GM12892 (cell line): ENCODE data around the gene GNG10.

ENCODE experiments used
- DNase-seq: peaks from one replicate; pipeline ENCODE4 v3.0.0; 2011; ENCODE audit not compliant: insufficient read length
- FAIRE-seq: peaks from 2 replicates; lab custom pipeline; 2011; peaks lifted over from hg19 to GRCh38; lab: Jason Lieb, UNC
- POLR2A ChIP-seq: IDR thresholded peaks from 2 replicates; pipeline ENCODE4 v1.6.1; 2011; ENCODE audit warnings: low read depth, low read length, control low read depth
- POLR2AphosphoS5 ChIP-seq: IDR thresholded peaks from 2 replicates; pipeline ENCODE4 v1.6.1; 2011; ENCODE audit warnings: low read depth, low read length, control low read depth
- TAF1 ChIP-seq: IDR thresholded peaks from 2 replicates; pipeline ENCODE4 v1.6.1; 2011; ENCODE audit warnings: low read depth, mild to moderate bottlenecking, control low read depth, low read length, borderline replicate concordance

The GNG10 gene

GRCh38 chr9:111691672-111692329 lies 30.4 kb downstream of the GNG10 start:
- TF ChIP-seq POLR2AphosphoS5, result no peak
- DNase-seq (no peak), FAIRE-seq (peak; percentile 53)

- no peak for DNase-seq
- FAIRE-seq, result no peak
- TF ChIP-seq POLR2AphosphoS5 (no peak), TAF1 (no peak), POLR2A (no peak)
These were observed 35.4 kb downstream of the GNG10 start for GRCh38 chr9:111696796-111697195.

- TF ChIP-seq POLR2A (no peak), POLR2AphosphoS5 (no peak), TAF1 (no peak)
- FAIRE-seq (no peak), DNase-seq (no peak)
These were observed 39.4 kb downstream of the GNG10 start for GRCh38 chr9:111700776-111701175.

GRCh38 chr9:111704503-111704902 lies 43.1 kb downstream of the GNG10 start:
- no peak for FAIRE-seq
- no peak for DNase-seq
- no peak for TF ChIP-seq POLR2AphosphoS5
- no peak for TF ChIP-seq POLR2A
- no peak for TF ChIP-seq TAF1

GRCh38 chr9:111711548-111711947 lies 50.1 kb downstream of the GNG10 start:
- no peak for FAIRE-seq
- DNase-seq, result no peak
- TF ChIP-seq POLR2A (no peak), TAF1 (no peak), POLR2AphosphoS5 (no peak)

- DNase-seq, result no peak
- no peak for FAIRE-seq
- no peak for TF ChIP-seq POLR2AphosphoS5
- TF ChIP-seq TAF1, result no peak
- TF ChIP-seq POLR2A, result no peak
These were observed 51.0 kb downstream of the GNG10 start for GRCh38 chr9:111712369-111712768.

DNA sequence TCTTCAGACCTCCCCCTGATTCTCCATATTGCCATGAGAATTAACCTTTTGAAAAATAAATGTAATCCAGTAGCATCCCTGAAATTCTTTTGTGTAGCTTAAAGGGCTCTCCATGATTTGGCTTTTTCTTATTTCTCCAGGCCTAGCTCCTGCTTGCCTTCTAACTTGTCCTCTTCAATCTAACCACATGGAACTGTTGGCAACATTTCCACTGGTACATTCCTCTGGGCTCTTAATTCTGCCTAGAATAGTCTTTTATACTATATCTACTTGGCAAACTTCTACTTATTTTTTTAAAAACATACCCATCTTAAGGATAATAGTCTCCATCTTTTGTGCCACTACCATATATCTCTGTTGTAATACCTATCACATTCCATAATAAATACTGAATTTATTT lies 54.1 kb downstream of the GNG10 start:
- TF ChIP-seq POLR2A, result no peak
- no peak for TF ChIP-seq POLR2AphosphoS5
- DNase-seq (no peak), FAIRE-seq (no peak)

DNA sequence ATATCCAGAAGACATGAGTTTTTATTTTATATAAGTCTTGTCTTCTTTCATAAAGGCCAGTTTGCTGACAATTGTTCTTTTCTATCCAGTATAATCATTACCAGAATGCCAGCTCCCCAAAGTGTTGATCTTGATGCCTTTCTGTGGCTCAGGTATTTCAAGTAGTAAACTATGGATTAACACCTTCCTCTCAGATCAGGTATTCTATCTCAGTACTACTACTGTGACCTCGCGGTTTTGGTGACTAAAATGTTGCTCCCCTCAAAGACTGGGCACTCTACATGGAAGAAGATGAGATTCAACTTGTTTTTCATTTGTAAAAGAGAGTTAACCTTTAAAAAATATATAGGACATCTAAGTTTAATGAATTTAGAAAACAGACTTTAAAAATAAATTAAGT lies 58.1 kb downstream of the GNG10 start:
- FAIRE-seq (no peak), DNase-seq (no peak)
- TF ChIP-seq POLR2A (no peak), POLR2AphosphoS5 (no peak), TAF1 (no peak)
